ENCODE results near the gene FAM13A.

FAM13A gene

DNA sequence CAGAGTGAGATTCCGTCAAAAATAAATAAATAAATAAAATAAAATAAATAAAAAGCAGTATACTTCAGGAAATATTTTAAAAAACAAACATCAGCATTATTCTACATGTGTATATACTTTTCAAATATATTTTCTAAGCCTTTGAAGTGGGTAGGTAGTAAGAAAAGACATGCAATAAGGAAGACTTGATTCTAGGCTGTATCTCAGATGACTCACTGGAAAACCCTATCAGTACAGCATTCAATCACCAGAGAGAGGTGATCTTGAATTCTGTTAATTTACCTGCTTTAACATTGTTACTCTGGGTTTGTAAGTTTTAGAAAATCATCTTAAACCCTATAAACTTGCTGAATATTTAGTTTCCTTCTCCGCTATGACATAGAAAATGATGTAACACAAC lies 252.8 kb downstream of the FAM13A start:
- DNase-seq: no peak

- no peak for DNase-seq
These were observed 253.3 kb downstream of the FAM13A start for GRCh38 chr4:88803600-88804096.

- no peak for DNase-seq
These were observed 254.2 kb downstream of the FAM13A start for GRCh38 chr4:88802585-88803286.

- no peak for DNase-seq
These were observed 254.8 kb downstream of the FAM13A start for GRCh38 chr4:88802138-88802537.

- no peak for DNase-seq
These were observed 257.1 kb downstream of the FAM13A start for GRCh38 chr4:88799900-88800299.

- no peak for DNase-seq
These were observed 259.3 kb downstream of the FAM13A start for GRCh38 chr4:88797725-88798124.

GRCh38 chr4:88796545-88796944 lies 260.4 kb downstream of the FAM13A start:
- DNase-seq: no peak

DNA sequence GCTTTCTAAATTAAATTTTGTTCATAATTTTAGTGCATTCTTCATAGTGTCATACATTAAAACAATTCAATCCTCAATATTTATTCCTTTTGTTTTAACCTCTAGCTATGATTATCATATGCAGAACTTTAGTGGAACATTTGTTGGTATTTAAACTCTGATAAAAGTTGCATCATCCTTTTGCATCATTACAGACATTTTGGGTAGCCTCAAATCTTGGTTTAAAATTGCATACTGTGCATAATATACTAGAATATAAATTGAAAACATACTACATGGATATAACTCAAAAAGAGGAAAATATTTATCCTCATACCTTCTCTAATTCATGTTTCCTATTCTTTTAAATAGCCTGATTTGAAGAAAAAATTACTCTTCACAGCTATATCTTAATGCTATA lies 262.0 kb downstream of the FAM13A start:
- DNase-seq: no peak

DNA sequence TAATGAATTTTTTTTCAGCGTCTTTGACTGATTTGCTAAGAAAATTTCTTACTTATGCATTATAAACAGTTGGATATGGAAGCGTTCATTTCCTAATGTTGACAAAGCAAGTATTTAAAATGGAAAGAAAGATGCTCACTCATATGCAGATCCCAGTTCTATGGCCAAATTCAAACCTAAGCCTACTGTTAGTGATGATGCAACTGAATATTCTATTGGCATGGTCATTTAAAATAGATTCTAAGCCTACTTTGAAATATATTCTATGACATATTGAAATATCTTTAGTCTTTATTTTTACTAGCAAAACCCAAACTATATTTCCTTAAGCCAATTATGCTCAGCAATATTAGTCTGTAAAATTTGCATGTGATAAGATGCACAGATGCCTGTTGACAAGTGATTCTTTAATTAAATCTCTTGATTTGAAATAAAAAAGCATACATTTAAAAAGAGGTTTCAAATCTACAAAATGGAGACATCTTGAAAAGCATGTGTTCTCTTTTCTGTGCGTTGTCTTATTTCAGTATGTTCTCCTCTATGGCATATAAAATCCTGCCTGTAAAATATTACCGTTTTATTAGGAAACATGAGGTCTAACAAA lies 262.8 kb downstream of the FAM13A start:
- DNase-seq: no peak

DNA sequence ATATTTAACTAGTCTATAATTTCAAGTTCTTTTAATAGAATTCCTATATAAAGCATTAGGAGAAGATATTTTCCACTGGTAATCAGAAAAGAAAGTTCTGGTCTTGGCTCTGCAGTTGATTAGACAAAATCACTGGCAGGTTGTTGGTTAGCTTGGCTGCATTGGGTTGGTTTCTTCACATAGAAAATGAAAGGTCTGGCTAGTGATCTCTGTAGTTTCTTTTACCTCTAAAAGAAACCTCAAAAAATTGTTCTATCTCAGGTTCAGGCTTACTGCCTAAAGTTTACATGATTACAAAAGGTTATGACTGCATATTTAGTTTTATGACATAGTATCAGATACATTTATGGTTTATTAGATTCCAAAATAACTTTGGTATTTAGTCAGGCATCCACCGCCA lies 263.5 kb downstream of the FAM13A start:
- no peak for DNase-seq

DNA sequence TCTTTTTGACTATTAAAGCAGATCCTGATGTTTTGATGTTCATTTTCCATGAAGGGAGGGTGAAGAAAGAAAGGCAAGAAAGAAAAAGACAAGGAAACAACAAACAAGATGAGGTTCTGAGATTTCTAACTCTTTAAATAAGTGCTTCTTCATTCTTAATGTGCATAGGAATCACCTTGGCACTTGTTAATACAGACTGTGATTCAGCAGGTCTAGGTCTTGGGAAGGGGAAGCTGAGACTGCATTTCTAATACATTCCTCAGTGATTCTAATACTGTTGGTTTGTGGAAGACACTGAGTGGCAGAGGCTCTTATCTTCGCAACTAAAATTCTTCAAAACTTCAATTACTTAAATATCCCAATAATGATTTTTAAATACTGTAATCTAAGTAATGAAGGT lies 264.2 kb downstream of the FAM13A start:
- no peak for DNase-seq

DNA sequence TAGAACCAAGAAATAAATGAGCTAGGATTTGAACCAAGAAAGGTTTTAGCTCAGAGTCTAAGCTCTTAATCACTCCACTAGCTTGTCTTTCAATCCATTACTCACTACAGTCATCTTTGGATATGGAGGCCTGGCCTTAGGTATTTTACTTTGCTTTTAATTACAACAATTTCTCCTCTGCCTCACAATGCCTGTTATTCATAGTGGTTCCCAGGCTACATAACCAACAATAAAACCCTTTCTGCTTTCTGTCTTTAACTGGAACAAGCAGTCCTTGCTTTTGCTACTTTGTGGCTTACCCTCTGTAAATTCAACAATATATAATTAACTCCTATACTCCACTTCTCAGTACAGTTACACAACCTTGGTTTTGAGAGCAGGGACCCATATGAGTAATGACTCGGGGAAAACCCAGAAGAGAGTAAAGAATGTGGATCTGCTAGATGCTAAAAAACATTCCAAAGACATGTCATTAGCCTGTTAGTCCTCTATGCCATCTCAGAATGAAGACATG lies 264.7 kb downstream of the FAM13A start:
- DNase-seq: no peak

GRCh38 chr4:88791274-88791673 lies 265.7 kb downstream of the FAM13A start:
- DNase-seq: no peak

DNA sequence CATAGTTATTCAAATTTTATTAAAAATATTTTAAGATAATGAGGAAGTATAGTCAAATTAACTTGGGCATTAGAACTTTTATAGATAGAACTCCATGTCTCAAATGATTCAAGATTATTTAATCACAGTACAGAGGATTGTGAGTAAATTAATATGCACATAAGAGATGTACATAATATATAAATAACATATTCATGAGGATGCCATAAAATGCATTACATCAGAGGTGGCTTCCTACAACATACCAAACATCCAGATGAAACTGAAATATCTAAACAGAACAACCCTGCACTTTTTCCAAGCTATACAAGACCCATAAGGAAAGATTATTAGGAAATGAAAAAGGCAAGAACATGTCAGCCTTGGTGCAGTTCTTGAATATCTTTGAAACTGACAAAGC lies 268.1 kb downstream of the FAM13A start:
- no peak for DNase-seq

DNA sequence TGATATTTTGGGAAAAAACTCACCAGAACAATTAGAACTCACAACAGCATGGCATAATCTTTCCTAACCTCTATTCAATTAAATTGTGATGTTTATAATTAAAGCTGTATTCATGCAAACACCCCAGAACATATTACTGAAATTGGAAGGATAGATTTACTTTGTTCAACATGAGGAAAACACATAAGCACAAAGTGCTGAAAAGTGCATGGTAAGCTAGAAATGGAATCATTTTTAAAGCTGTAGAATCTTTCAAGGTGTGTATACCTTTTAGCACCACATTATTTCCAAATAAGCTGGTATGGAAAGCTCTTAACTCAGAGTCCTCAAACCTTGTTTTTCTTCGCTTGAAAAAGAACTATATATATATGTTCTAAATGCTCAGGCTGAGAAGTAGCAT lies 268.6 kb downstream of the FAM13A start:
- DNase-seq: no peak

- DNase-seq: no peak
These were observed 271.0 kb downstream of the FAM13A start for GRCh38 chr4:88786011-88786410.

- DNase-seq: no peak
These were observed 276.6 kb downstream of the FAM13A start for GRCh38 chr4:88780389-88780788.

DNA sequence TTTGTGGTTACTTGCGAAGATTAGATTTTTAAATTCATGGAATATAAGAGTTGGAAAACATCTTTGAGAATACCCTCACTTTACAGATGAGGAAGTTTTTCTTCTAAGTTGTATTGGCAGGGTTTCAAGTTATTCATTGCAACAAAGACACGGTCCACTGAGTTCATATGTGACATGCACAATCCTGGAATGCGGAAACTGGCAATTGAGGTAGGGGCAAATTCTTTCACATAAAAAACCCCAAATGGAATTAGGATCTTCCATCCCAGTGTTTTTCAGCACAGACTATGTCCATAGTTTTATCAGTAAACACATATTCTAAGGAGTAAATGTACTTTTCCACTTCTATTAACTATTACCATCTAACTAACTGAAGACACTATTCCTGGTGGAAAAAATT lies 277.6 kb downstream of the FAM13A start:
- DNase-seq: no peak

- no peak for DNase-seq
These were observed 281.5 kb downstream of the FAM13A start for GRCh38 chr4:88775529-88775928.

- no peak for DNase-seq
These were observed 282.0 kb downstream of the FAM13A start for GRCh38 chr4:88775026-88775425.

DNA sequence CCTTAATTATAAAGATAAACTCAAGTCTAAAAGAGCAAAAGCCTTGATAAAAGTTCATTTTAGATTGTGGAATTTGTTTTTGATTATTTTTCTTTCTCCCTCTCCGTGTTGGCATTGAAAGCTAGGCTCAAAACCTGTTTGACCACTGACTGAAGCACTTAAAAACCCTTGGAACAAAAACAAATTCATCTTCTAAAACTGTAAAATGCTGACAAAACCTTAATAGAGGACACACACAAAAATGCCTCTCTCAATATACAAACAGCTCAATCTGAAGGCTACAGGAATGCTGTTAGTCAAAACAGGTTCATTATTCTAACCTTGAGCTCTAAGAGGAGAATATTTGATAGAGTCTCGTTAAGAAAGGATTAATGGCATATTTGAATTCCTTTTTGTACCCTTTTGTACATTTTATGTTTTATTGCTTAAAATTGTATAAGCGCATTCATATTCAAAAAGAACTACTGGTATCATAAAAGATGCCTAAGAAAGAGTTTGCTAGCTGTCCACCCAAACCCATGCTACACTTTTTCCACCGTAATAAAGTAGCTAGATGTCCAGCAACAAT lies 285.0 kb downstream of the FAM13A start:
- no peak for DNase-seq

GRCh38 chr4:88765729-88766128 lies 291.3 kb downstream of the FAM13A start:
- no peak for DNase-seq

DNA sequence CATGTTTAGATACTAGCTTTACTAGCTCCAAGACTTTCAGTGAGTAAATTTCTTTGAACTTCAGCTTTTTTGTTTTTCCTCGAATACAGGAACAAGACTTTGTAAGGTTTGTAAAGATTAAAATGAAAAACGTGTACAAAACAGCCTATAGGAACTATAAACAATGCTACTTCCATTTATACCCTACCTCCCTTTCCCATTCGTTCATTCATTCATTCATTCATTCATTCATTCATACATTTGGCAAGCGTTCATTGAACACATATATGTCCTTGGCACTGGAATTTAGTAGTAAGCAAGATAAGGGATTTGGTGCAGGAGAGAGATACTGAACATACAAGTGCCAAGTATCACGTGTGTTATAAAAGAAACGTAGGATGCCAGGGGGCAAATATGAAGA lies 293.9 kb downstream of the FAM13A start:
- no peak for DNase-seq

GRCh38 chr4:88761861-88762523 lies 295.0 kb downstream of the FAM13A start:
- no peak for DNase-seq
